ENCODE results near the gene TRPM3.

Gene TRPM3

DNA sequence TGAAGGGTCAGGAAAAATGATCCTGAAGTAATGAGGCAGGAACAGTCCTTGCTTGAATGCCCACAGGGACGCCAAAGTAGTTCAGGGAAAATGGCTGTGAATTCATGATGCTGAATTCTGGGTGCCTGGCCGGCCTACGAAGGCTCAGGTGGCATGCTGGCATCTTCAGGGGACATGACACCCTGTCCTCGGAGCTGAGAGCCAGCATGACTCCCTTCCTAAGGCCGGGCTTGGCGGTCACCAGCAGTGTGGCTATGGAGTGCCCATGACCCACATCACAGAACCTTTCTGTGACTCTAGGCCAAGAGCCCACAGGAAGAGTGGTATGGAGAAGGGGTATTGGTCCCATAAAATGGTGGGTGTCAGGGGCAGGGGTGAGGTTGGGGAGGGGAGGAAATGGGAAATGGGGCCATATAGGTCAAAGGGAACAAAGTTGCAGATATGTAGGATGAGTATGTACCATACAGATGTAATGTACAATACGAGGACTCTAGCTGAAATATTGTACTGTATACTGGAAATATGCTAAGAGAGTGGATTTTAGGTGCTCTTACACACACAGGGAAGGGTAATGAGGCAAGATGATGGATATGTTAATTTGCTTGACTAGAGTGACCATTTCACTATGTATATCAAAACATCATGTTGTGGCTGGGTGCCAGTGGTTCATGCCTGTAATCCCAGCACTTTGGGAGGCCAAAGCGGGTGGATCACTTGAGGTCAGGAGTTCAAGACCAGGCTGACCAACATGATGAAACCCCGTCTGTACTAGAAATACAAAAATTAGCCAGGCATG, 504.2 kb downstream of the TRPM3 start:
- ATAC-seq, result no peak
- no peak for TF ChIP-seq ZFP30 (CRISPR knock-in tag; IDR thresholded peaks at IDR 0.05)
- TF ChIP-seq GLIS3 (CRISPR knock-in tag; IDR thresholded peaks at IDR 0.05), result no peak
- no peak for TF ChIP-seq TOX (CRISPR knock-in tag; IDR thresholded peaks at IDR 0.05; ENCODE audit: borderline replicate concordance)
- no peak for TF ChIP-seq CREB5 (CRISPR knock-in tag; IDR thresholded peaks at IDR 0.05; ENCODE audit: low read depth)
- no peak for TF ChIP-seq ARNTL (CRISPR knock-in tag; IDR thresholded peaks at IDR 0.05; ENCODE audit: borderline replicate concordance, low read depth)
- TF ChIP-seq, protein P1, sequence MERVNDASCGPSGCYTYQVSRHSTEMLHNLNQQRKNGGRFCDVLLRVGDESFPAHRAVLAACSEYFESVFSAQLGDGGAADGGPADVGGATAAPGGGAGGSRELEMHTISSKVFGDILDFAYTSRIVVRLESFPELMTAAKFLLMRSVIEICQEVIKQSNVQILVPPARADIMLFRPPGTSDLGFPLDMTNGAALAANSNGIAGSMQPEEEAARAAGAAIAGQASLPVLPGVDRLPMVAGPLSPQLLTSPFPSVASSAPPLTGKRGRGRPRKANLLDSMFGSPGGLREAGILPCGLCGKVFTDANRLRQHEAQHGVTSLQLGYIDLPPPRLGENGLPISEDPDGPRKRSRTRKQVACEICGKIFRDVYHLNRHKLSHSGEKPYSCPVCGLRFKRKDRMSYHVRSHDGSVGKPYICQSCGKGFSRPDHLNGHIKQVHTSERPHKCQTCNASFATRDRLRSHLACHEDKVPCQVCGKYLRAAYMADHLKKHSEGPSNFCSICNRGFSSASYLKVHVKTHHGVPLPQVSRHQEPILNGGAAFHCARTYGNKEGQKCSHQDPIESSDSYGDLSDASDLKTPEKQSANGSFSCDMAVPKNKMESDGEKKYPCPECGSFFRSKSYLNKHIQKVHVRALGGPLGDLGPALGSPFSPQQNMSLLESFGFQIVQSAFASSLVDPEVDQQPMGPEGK (CRISPR knock-in tag; IDR thresholded peaks at IDR 0.05; ENCODE audit: borderline replicate concordance), result no peak
- no peak for TF ChIP-seq ZFP3 (CRISPR knock-in tag; IDR thresholded peaks at IDR 0.05)
- TF ChIP-seq CSDC2 (CRISPR knock-in tag; IDR thresholded peaks at IDR 0.05), result no peak
- TF ChIP-seq ISL1 (CRISPR knock-in tag; IDR thresholded peaks at IDR 0.05), result no peak
- TF ChIP-seq ESRRG (CRISPR knock-in tag; IDR thresholded peaks at IDR 0.05), result no peak
- TF ChIP-seq, protein P2, sequence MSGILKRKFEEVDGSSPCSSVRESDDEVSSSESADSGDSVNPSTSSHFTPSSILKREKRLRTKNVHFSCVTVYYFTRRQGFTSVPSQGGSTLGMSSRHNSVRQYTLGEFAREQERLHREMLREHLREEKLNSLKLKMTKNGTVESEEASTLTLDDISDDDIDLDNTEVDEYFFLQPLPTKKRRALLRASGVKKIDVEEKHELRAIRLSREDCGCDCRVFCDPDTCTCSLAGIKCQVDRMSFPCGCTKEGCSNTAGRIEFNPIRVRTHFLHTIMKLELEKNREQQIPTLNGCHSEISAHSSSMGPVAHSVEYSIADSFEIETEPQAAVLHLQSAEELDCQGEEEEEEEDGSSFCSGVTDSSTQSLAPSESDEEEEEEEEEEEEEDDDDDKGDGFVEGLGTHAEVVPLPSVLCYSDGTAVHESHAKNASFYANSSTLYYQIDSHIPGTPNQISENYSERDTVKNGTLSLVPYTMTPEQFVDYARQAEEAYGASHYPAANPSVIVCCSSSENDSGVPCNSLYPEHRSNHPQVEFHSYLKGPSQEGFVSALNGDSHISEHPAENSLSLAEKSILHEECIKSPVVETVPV (CRISPR knock-in tag; IDR thresholded peaks at IDR 0.05), result no peak
- TF ChIP-seq ZNF70 (CRISPR knock-in tag; IDR thresholded peaks at IDR 0.05), result no peak
- no peak for TF ChIP-seq OSR1 (CRISPR knock-in tag; IDR thresholded peaks at IDR 0.05)
- TF ChIP-seq SNAI2 (CRISPR knock-in tag; IDR thresholded peaks at IDR 0.05), result no peak
- TF ChIP-seq, protein P3, sequence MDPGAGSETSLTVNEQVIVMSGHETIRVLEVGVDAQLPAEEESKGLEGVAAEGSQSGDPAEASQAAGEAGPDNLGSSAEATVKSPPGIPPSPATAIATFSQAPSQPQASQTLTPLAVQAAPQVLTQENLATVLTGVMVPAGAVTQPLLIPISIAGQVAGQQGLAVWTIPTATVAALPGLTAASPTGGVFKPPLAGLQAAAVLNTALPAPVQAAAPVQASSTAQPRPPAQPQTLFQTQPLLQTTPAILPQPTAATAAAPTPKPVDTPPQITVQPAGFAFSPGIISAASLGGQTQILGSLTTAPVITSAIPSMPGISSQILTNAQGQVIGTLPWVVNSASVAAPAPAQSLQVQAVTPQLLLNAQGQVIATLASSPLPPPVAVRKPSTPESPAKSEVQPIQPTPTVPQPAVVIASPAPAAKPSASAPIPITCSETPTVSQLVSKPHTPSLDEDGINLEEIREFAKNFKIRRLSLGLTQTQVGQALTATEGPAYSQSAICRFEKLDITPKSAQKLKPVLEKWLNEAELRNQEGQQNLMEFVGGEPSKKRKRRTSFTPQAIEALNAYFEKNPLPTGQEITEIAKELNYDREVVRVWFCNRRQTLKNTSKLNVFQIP (CRISPR knock-in tag; IDR thresholded peaks at IDR 0.05; ENCODE audit: borderline replicate concordance, low read depth), result no peak
- TF ChIP-seq ZNF565 (CRISPR knock-in tag; conservative IDR thresholded peaks at IDR 0.05; ENCODE audit: low read depth), result no peak
- no peak for TF ChIP-seq BACH2 (CRISPR knock-in tag; IDR thresholded peaks at IDR 0.05; ENCODE audit: borderline replicate concordance)

DNA sequence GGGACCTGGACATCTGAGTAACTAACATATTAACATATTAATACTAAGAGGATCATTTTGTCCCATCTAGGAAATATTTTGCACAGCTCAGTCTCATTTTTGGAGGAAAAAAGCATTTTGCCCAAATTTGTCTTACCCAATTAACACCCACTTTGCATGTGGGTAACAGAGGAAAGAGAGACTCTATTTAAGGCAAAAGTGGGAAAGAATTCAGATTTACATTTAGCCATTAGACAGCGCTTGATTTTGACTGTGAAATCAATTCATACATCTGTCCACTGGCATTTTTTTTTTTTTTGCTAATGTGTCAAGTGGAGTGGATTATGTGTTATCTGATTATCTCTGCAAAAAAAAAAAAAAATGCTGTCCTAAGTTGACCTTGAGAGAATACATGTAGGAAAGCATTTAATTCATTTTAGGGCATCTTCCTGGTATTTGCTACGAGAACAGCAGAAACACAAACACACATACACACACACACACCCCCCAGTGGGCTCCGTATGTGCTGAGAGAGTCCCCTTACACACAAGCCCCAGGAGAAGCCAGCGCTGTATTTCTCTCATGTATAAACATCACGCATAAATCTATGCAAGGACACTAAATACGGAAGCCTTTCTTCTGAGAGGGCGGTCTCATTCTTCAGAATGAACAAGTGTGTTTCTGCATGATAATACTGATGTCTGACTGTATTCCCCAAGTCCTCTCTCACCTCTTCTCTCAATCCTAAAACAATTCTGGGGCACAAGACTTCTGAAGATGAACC, 505.0 kb downstream of the TRPM3 start:
- ATAC-seq, result no peak
- TF ChIP-seq PPARA (CRISPR knock-in tag; IDR thresholded peaks at IDR 0.05; ENCODE audit: borderline replicate concordance) (no peak), TOX (CRISPR knock-in tag; IDR thresholded peaks at IDR 0.05; ENCODE audit: borderline replicate concordance) (no peak), TCF4 (CRISPR knock-in tag; IDR thresholded peaks at IDR 0.05; ENCODE audit: borderline replicate concordance) (no peak), BACH2 (CRISPR knock-in tag; IDR thresholded peaks at IDR 0.05; ENCODE audit: borderline replicate concordance) (no peak), ZNF70 (CRISPR knock-in tag; IDR thresholded peaks at IDR 0.05) (no peak), CREB5 (CRISPR knock-in tag; IDR thresholded peaks at IDR 0.05; ENCODE audit: low read depth) (no peak), ZNF8 (CRISPR knock-in tag; IDR thresholded peaks at IDR 0.05) (no peak), ARNTL (CRISPR knock-in tag; IDR thresholded peaks at IDR 0.05; ENCODE audit: borderline replicate concordance, low read depth) (no peak), OSR1 (CRISPR knock-in tag; IDR thresholded peaks at IDR 0.05) (no peak), ZFP3 (CRISPR knock-in tag; IDR thresholded peaks at IDR 0.05) (no peak), GLIS3 (CRISPR knock-in tag; IDR thresholded peaks at IDR 0.05) (no peak), ZC3H10 (CRISPR knock-in tag; IDR thresholded peaks at IDR 0.05) (no peak), ESRRG (CRISPR knock-in tag; IDR thresholded peaks at IDR 0.05) (no peak), CSDC2 (CRISPR knock-in tag; IDR thresholded peaks at IDR 0.05) (no peak), ZNF565 (CRISPR knock-in tag; conservative IDR thresholded peaks at IDR 0.05; ENCODE audit: low read depth) (no peak), RARB (CRISPR knock-in tag; IDR thresholded peaks at IDR 0.05) (no peak), TSHZ2 (CRISPR knock-in tag; IDR thresholded peaks at IDR 0.05) (no peak)
- TF ChIP-seq, protein P3 (CRISPR knock-in tag; IDR thresholded peaks at IDR 0.05; ENCODE audit: borderline replicate concordance, low read depth), result no peak

Data from SK-N-SH treated with all-trans-retinoic acid at 6 μM for 48 hours (cell line).